Prostate gland (tissue), 2 donors: ENCODE data around the gene LARP6.

ENCODE experiments used
- CTCF ChIP-seq, 4 experiments: fragments of 200-600 bp in 2 of 4; fragments of 450-650 bp in 2 of 4; sonication (generic) in 2 of 4; IDR thresholded peaks; 1 replicate in 3 of 4; 2 replicates in 1 of 4; pipeline ENCODE4 v1.5.1; 2016 to 2019; ENCODE audit warnings: antibody characterized with exemption in 4 of 4, mild to moderate bottlenecking in 2 of 4, moderate library complexity in 2 of 4
- POLR2A ChIP-seq: fragments of 450-650 bp; IDR thresholded peaks from one replicate; pipeline ENCODE4 v1.6.1; 2016; ENCODE audit warnings: antibody characterized with exemption, mild to moderate bottlenecking
- POLR2AphosphoS5 ChIP-seq: sonication (generic); formaldehyde crosslinking; IDR thresholded peaks from one replicate; pipeline ENCODE4 v1.6.1; 2017; ENCODE audit warnings: antibody characterized with exemption

GRCh38 chr15:70837476-70837875 is 16.5 kb downstream of the LARP6 start:
- no peak for TF ChIP-seq CTCF (IDR thresholded peaks at IDR 0.05)
- TF ChIP-seq POLR2A: no peak
- no peak for TF ChIP-seq POLR2AphosphoS5
